Measurements from ENCODE around the gene CACNB1.

The CACNB1 gene

DNA sequence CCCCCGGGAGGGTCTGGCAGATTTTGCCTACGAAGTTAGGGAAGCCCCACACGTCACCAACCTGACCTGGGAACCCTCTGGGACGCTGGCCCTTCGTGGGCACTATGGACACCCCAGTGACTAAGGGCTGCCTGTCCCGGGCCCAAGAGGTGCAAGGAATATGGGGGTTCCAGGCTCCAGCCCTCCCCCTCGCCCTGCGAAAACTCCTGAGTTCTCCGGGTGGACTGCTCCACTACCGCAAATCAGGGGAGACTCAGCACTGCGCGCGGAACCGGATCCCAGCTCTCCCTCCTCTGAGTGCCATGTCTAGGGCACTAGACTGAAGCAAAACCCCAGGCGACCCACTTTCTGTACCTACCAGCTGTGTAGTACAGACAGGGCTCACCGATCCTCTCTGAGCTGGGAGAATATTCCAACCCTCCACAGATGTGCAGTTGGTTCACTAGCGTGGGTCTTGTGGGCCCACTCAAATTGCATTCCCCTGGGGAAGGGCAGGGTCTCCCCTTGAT, 31.6 kb downstream of the CACNB1 start, which contains the start of gene ARL5C:
ARL5C (minus strand) TSS at position 321 of the 509 bp plus-strand sequence. CDS start 401 bp downstream, outside the sequence.
- DNase-seq = no peak
- intact Hi-C loops (cut with DNase I) = no loop called here

- intact Hi-C loops (cut with DNase I) = no loop called here
- no peak for DNase-seq
Measured at GRCh38 chr17:39165178-39165840, 32.2 kb downstream of the CACNB1 start.

- peak; percentile 38 to 85 (median 71) for DNase-seq
- intact Hi-C loops (cut with DNase I) = no loop called here
Measured at GRCh38 chr17:39164675-39165143, 32.8 kb downstream of the CACNB1 start.

DNA sequence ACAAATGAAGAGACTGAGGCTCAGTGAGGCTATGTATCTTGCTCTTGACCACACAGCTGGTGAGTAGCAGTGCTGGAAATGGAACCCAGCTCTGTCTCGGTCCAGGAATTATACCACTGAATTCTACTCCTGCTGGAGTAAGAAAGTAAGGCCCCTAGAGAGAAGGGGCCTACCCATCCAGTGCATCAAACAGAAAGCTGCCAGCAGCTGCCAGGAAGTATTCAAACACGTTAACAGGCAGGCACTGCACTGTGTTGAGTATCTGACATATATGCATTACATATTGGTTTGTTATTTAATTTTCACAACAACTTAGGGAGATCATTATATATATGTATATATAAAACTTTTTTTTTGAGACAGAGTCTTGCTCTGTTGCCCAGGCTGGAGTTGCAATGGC, 35.5 kb downstream of the CACNB1 start:
- no peak for DNase-seq
- intact Hi-C loops (cut with DNase I) = no loop called here

- DNase-seq = no peak
- intact Hi-C loops (cut with DNase I) = no loop called here
Measured at GRCh38 chr17:39158623-39159022, 38.8 kb downstream of the CACNB1 start.

DNA sequence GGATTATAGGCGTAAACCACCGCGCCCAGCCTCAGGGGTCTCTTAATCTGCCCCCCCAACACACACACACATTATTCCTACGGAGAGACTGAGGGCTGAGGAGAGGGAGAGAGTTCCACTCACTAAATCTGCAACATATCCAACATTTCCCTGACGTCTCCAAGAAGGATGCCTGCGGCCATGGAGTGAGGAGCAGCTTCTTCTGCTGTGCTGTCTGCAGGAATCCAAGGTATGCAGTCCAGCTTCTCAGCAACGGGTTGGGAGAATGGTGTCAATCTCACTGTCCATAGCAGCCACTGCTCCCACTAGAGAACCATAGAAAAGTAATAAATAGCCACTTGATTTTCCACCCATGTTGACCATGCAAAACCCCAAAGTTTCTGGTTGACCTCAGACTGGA, 41.0 kb downstream of the CACNB1 start:
- intact Hi-C loops (cut with DNase I) = no loop called here
- no peak for DNase-seq

GRCh38 chr17:39155654-39156053, 41.8 kb downstream of the CACNB1 start:
- DNase-seq = no peak
- intact Hi-C loops (cut with DNase I) = no loop called here

GRCh38 chr17:39153599-39154051, 43.8 kb downstream of the CACNB1 start:
- intact Hi-C loops (cut with DNase I) = loop anchor here (5.0 kb wide), 3 partner anchors 86 to 301 kb away; partner anchors contain the start of gene RPL23
- DNase-seq = peak; percentile 87 to 98 (median 95)

DNA sequence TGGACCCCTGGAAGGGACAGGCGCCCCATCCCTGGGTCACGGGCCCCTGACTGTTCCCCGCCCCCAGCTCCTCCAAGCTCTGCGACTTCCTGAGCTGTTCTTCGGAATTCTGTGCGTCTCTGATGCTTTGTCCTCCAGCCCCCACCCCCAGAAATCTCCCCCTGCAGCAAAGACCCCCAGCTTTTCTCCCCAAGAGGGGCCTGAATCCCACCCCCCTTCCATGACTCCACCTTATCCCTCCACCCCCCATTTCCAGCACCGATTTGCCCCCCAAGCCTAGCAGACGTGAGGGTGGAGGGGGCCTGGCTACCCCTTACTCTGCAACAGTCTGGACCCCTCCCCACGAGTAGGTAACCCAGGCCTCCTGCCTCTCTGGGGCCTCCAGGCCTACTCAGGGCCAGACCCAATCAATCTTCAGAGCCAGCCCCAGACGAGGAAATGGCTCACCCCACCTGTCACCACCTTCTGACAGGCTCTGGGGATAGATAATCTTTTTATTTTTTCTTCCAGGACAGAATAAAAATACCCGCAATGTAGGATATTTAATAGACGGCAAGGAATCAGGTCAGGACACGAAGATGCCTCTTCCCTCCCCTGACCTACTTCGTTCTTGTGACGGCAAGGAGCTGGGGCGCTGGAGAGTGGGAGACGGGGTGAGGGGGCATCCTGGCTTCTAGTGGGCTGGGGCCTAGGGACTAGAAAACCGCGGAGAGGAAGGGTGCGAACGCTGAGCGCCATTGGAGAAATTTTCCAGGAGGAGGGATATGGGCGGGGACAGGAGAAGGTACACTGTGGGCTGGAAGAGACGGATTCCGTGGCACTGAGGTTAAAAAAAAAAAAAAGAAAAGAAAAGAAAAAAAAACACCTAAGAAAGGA, 45.3 kb downstream of the CACNB1 start:
- peak; percentile 42 to 89 (median 72) for DNase-seq
- intact Hi-C loops (cut with DNase I) = loop anchor here (5.0 kb wide), 3 partner anchors 85 to 300 kb away; partner anchors contain the start of gene RPL23

DNA sequence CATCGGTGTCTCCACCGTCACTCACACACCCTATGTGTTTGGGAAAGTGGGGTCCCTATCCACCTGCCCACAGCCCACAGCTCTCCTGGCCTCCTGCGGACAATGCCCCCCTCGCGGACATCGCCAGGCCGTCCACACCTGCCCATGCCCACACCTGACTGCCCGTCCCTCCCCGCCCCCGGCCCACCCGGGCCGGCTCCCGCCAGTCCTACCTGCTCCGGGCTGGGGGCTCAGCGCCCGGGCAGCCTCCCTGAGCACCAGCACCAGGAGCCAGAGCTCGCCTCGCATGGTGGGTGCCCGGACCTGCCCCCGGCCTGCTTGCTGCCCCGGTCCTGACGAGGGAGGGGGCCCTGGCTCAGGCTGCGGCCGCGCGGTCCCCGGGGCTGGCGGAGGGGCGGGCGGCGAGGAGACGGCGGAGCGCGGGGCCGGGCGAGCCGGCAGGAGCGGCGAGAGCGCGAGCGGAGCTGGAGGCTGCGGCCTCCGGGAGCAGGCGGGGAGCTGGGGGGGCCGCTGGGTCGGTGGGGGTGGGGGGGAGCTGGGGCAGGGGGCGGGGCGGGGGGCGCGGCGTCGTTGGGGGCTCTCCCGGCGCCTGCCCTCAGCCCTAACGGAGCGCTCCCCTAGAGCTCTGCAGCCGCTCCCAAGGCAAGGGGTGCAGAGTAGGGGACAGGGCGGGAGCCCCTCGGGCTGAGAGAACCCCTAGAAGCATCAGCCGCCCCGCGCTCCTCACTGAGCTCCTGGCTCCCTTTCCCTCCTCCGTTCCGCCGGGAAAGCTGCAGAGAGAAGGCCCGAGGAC, 46.1 kb downstream of the CACNB1 start, which contains the start of gene PLXDC1:
PLXDC1 (minus strand) TSS at position 488 of the 793 bp plus-strand sequence; CDS start at position 288, 200 bp downstream.
- intact Hi-C loops (cut with DNase I) = loop anchor here (5.0 kb wide), 3 partner anchors 84 to 299 kb away; partner anchors contain the start of gene RPL23
- DNase-seq = peak in 5 of 42 donors; percentile 19 to 45 (median 36)

- intact Hi-C loops (cut with DNase I) = loop anchor here (5.0 kb wide), 3 partner anchors 83 to 298 kb away; partner anchors contain the start of gene RPL23
- no peak for DNase-seq
Measured at GRCh38 chr17:39150795-39151149, 46.7 kb downstream of the CACNB1 start.

GRCh38 chr17:39150104-39150634, 47.3 kb downstream of the CACNB1 start:
- DNase-seq = no peak
- intact Hi-C loops (cut with DNase I) = loop anchor here (5.0 kb wide), 3 partner anchors 83 to 298 kb away; partner anchors contain the start of gene RPL23

- intact Hi-C loops (cut with DNase I) = no loop called here
- DNase-seq = no peak
Measured at GRCh38 chr17:39147221-39148185, 50.0 kb downstream of the CACNB1 start.

DNA sequence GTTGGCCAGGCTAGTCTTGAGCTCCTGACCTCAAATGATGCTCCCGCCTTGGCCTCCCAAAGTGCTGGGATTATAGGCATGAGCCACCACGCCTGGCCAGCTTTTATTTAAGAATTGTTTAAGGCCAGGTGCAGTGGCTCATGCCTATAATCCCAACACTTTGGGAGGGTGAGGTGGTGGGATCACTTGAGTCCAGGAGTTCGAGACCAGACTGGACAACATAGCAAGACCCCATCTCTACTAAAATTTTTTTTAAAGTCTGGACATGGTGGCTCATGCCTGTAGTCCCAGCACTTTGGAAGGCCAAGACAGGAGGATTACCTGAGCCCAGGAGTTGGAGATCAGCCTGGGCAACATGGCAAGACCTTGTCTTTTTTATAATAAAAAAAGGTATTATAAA, 51.2 kb downstream of the CACNB1 start:
- intact Hi-C loops (cut with DNase I) = no loop called here
- DNase-seq = no peak

GRCh38 chr17:39145143-39145542, 52.3 kb downstream of the CACNB1 start:
- intact Hi-C loops (cut with DNase I) = no loop called here
- no peak for DNase-seq

- intact Hi-C loops (cut with DNase I) = no loop called here
Measured at GRCh38 chr17:39144416-39144840, 53.0 kb downstream of the CACNB1 start.

DNA sequence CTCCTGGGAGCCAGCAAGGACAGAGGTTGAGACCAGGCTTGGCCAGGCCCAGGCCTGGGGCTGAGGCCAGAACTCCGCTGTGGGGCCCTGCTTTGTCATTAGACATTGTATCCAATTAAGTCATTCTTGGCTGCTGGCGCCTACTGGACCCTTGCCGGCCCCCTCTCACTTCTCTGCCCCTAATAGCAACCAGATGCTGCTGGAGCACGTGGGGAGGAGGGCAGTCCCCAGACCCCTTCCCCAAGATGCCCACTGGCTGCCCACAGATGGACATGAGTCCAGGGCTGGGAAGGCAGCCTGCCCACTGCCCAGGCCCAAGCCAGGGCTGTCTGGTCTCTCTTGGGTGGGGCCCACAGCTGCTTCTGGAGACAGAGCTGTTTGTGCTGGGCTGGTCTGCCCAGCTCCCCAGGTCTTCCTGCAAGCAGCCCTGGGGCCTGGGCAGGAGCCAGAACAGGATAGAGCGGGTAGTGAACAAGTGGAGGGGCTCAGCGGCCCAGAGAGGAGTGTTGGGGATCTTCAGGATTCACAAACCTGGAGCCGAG, 53.8 kb downstream of the CACNB1 start:
- peak in 2 of 42 donors; percentile 14 to 60 for DNase-seq
- intact Hi-C loops (cut with DNase I) = no loop called here

More at GRCh38 chr17:39144416-39144840, 53.0 kb downstream of the CACNB1 start:
- peak in 18 of 42 donors; percentile 2 to 64 (median 34) for DNase-seq
